HepG2 (cell line): ENCODE data around the gene ZNF222. TPM values are rescaled to one million over a fixed set of nuclear protein-coding genes. Genes with fewer than 3 reads are reported as not detected.

Experiments
- ATAC-seq: fragments of 200-7000 bp; cut with Tn5 transposase; 3 replicates; pipeline ENCODE4 v1.9.1; 2020; ENCODE audit warnings: mild to moderate bottlenecking, moderate library complexity
- BruUV-seq: library from RNA; stranded (reverse); fragments of 400-500 nt; replicated peaks from 2 replicates; lab custom pipeline; 2021; lab: Mats Ljungman, UMichigan
- CTCF ChIA-PET: fragments of 300-600 bp; formaldehyde crosslinking; extraction: SDS; loops from one replicate; lab custom pipeline; 2021; ENCODE audit warnings: low total read pairs, inconsistent platforms, low intra/inter-chr PET ratio; lab: Yijun Ruan, JAX
- POLR2A ChIA-PET: fragments of 350-600 bp; sonication (Branson Sonifier 250); formaldehyde crosslinking; loops from one replicate; lab custom pipeline; 2020; ENCODE audit warnings: antibody characterized with exemption, inconsistent platforms; lab: Yijun Ruan, JAX
- DNase-seq: peaks from one replicate; pipeline ENCODE4 v3.0.0-alpha.2; 2015; ENCODE audit warnings: low spot score
- FAIRE-seq: peaks from 3 replicates; lab custom pipeline; 2011; peaks lifted over from hg19 to GRCh38; lab: Jason Lieb, UNC
- H2AFZ ChIP-seq: one replicate; pipeline ENCODE4 v1.6.1; 2011; ENCODE audit warnings: low read length, inconsistent platforms
- H3K27ac ChIP-seq: fragments of 300-600 bp; 3 replicates; pipeline ENCODE4 v1.8.0; 2011; ENCODE audit warnings: mixed run types, mild to moderate bottlenecking, mixed read lengths, low read length, inconsistent platforms; ENCODE audit not compliant: insufficient read depth; ENCODE audit errors: extremely low read length
- H3K27me3 ChIP-seq, 2 experiments: fragments of 200-600 bp in 1 of 2; 2 replicates in 1 of 2; 3 replicates in 1 of 2; pipeline versions ENCODE4 v1.6.0 to v1.8.0; 2011; ENCODE audit warnings: low read length in 2 of 2, mild to moderate bottlenecking in 2 of 2, moderate library complexity in 2 of 2, inconsistent platforms in 1 of 2; ENCODE audit not compliant: insufficient read depth in 2 of 2, control insufficient read depth in 1 of 2
- H3K36me3 ChIP-seq, 2 experiments: fragments of 200-600 bp in 1 of 2; replicated peaks in 1 of 2; 2 replicates in 1 of 2; 3 replicates in 1 of 2; pipeline versions ENCODE4 v1.5.1 to v1.8.0; 2011; ENCODE audit warnings: low read length in 2 of 2, inconsistent platforms in 1 of 2; ENCODE audit not compliant: insufficient read depth in 2 of 2, control insufficient read depth in 1 of 2
- H3K4me1 ChIP-seq: 2 replicates; pipeline ENCODE4 v1.5.1; 2012; ENCODE audit warnings: low read length, inconsistent platforms; ENCODE audit not compliant: insufficient read depth
- H3K4me2 ChIP-seq: 2 replicates; pipeline ENCODE4 v1.6.0; 2011; ENCODE audit warnings: low read depth, low read length, inconsistent platforms
- H3K4me3 ChIP-seq, 3 experiments: fragments of 200-600 bp in 1 of 3; sonication (generic), shearing (Covaris generic) in 1 of 3; replicated peaks in 1 of 3; 2 replicates each; pipeline ENCODE4 v1.5.1; 2011 to 2016; ENCODE audit warnings: low read length in 3 of 3, inconsistent platforms in 2 of 3, low read depth in 2 of 3, mild to moderate bottlenecking in 2 of 3, control low read depth in 1 of 3, mixed read lengths in 1 of 3; ENCODE audit not compliant: insufficient read depth in 1 of 3
- H3K79me2 ChIP-seq: one replicate; pipeline ENCODE4 v1.6.1; 2011; ENCODE audit warnings: low read length, inconsistent platforms; ENCODE audit not compliant: insufficient read depth
- H3K9ac ChIP-seq: 2 replicates; pipeline ENCODE4 v1.6.0; 2011; ENCODE audit warnings: mild to moderate bottlenecking, low read depth, low read length, inconsistent platforms; ENCODE audit not compliant: insufficient read depth
- H3K9me3 ChIP-seq: 2 replicates; pipeline ENCODE4 v1.5.1; 2012; ENCODE audit warnings: mild to moderate bottlenecking, low read length
- H4K20me1 ChIP-seq: 2 replicates; pipeline ENCODE4 v1.6.0; 2011; ENCODE audit warnings: inconsistent platforms, mild to moderate bottlenecking, low read length, moderate library complexity; ENCODE audit not compliant: insufficient read depth
- ARID3A ChIP-seq: IDR thresholded peaks from 2 replicates; pipeline ENCODE4 v1.6.1; 2012; ENCODE audit warnings: low read depth, low read length, improper control_type of control experiment
- ARNT ChIP-seq: fragments of 450-650 bp; IDR thresholded peaks from 2 replicates; pipeline ENCODE4 v1.6.1; 2017
- CBX5 ChIP-seq: sonication (generic); formaldehyde crosslinking; IDR thresholded peaks from 2 replicates; pipeline ENCODE4 v1.4.0; 2020; ENCODE audit warnings: missing genetic modification reagents, borderline replicate concordance
- FIP1L1 ChIP-seq: fragments of 200-400 bp; formaldehyde crosslinking; IDR thresholded peaks from 2 replicates; pipeline ENCODE4 v1.6.1; 2018; ENCODE audit warnings: low read depth, mild to moderate bottlenecking, low read length, moderate library complexity, borderline replicate concordance; ENCODE audit not compliant: insufficient read depth
- KAT7 ChIP-seq: IDR thresholded peaks from 2 replicates; pipeline ENCODE4 v1.6.1; 2018; ENCODE audit warnings: borderline replicate concordance, missing compliant biosample characterization
- PAXIP1 ChIP-seq: sonication (generic); formaldehyde crosslinking; conservative IDR thresholded peaks from 2 replicates; pipeline ENCODE4 v1.4.0; 2020; ENCODE audit warnings: mild to moderate bottlenecking, missing genetic modification reagents, moderate library complexity
- ZNF446 ChIP-seq: sonication (generic); formaldehyde crosslinking; IDR thresholded peaks from 2 replicates; pipeline ENCODE4 v1.5.0; 2020; ENCODE audit warnings: mild to moderate bottlenecking, missing genetic modification reagents
- WGBS: methylation state at CpG from one replicate; pipeline ENCODE4 v1.1.6; 2017; ENCODE audit warnings: low lambda C conversion rate; 5-methylcytosine and 5-hydroxymethylcytosine counted together
- in situ Hi-C: cut with HindIII; loops from 2 replicates; pipeline ENCODE4 v1.10.0; 2017; ENCODE audit warnings: low pct_unique_long_range_greater_than_20kb; ENCODE audit not compliant: extremely low pct_ligation_motif_present
- intact Hi-C: fragments of 100-400 bp; cut with micrococcal nuclease; formaldehyde crosslinking; loops from one replicate; pipeline ENCODE4 v1.10.0; 2022; ENCODE audit not compliant: unreplicated experiment
- polyA plus RNA-seq, 8 experiments: library from polyadenylated mRNA; depleted of rRNA in 3 of 8; stranded (reverse) in 7 of 8; unstranded in 1 of 8; fragments of >200 nt; fragmentation: Illumina TruSeq in 4 of 8; extraction: Trizol in 4 of 8; gene quantifications; 2 replicates each; pipeline versions ENCODE4 v1.2.1 to v1.2.3, GENCODE V29; 2011 to 2016; ENCODE audit warnings: low read depth in 4 of 8, missing spikeins in 1 of 8, mixed read lengths in 1 of 8; ENCODE audit not compliant: insufficient read depth in 1 of 8
- total RNA-seq, 5 experiments: library from RNA; depleted of rRNA; stranded (reverse); fragments of >200 nt; fragmentation: Illumina TruSeq; extraction: Trizol; gene quantifications; 2 replicates each; pipeline ENCODE4 v1.2.3, GENCODE V29; 2016; ENCODE audit warnings: low read depth in 1 of 5
- TF ChIP-seq, protein P1 (sequence below): sonication (generic); IDR thresholded peaks from 2 replicates; pipeline ENCODE4 v1.6.1; 2016; ENCODE audit warnings: low read depth, borderline replicate concordance
- TF ChIP-seq, protein P2 (sequence below): sonication (generic); formaldehyde crosslinking; IDR thresholded peaks from 2 replicates; pipeline ENCODE4 v1.9.0; 2022; ENCODE audit warnings: low read depth, missing genetic modification reagents
- TF ChIP-seq, protein P3 (sequence below): sonication (generic); formaldehyde crosslinking; IDR thresholded peaks from 2 replicates; pipeline ENCODE4 v1.4.0; 2020; ENCODE audit warnings: missing genetic modification reagents
- TF ChIP-seq, protein P4 (sequence below): sonication (generic); formaldehyde crosslinking; IDR thresholded peaks from 2 replicates; pipeline ENCODE4 v1.8.1; 2022; ENCODE audit warnings: low read depth, mild to moderate bottlenecking, missing genetic modification reagents

Gene ZNF222
- total and polyA plus RNA-seq, 2 of the 13 experiments (the other 11 are each of a cell fraction or from before 2014, with no cell fraction given), result 2.2 to 6.2 TPM

DNA sequence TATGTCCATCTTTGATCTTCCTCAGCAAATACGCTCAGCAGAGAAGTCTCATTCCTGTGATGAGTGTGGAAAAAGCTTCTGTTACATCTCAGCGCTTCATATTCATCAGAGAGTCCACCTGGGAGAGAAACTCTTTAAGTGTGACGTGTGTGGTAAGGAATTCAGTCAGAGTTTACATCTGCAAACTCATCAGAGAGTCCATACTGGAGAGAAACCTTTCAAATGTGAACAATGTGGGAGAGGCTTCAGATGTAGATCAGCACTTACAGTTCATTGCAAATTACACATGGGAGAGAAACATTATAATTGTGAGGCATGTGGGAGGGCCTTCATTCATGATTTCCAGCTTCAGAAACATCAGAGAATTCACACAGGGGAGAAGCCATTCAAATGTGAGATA is 41.1 kb downstream of the ZNF222 start:
- in situ Hi-C loops (no loop called here), intact Hi-C loops (no loop called here)
- no peaks in the 10 kb centered on the region for H4K20me1 ChIP-seq
- no peak for ATAC-seq
- no peak overlapping the region for H3K9ac ChIP-seq
- H2AFZ ChIP-seq, result no peak overlapping the region
- peaks cover 7 to 23% of the 10 kb centered on the region in 2 experiments; a peak in 4 of 5 replicates for H3K36me3 ChIP-seq
- peaks cover 15% of the 10 kb centered on the region for H3K4me1 ChIP-seq
- H3K9me3 ChIP-seq, result no peaks in the 10 kb centered on the region
- no peaks in the 10 kb centered on the region for H3K27me3 ChIP-seq
- H3K79me2 ChIP-seq, result no peaks in the 10 kb centered on the region
- DNase-seq, result peak; percentile 42
- WGBS, result 51% methylated on average over 3 of the region's 3 CpGs
- no TSS peak for BruUV-seq
- no peak overlapping the region for H3K27ac ChIP-seq
- no peak for FAIRE-seq
- CTCF ChIA-PET, result no interaction called here
- H3K4me2 ChIP-seq, result no peak overlapping the region
- no peak overlapping the region for H3K4me3 ChIP-seq
- POLR2A ChIA-PET, result no interaction called here
- no peak for TF ChIP-seq ARNT
- no peak for TF ChIP-seq ZNF446 (CRISPR knock-in tag)
- TF ChIP-seq, protein P1, sequence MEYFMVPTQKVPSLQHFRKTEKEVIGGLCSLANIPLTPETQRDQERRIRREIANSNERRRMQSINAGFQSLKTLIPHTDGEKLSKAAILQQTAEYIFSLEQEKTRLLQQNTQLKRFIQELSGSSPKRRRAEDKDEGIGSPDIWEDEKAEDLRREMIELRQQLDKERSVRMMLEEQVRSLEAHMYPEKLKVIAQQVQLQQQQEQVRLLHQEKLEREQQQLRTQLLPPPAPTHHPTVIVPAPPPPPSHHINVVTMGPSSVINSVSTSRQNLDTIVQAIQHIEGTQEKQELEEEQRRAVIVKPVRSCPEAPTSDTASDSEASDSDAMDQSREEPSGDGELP, result no peak
- TF ChIP-seq, protein P2, sequence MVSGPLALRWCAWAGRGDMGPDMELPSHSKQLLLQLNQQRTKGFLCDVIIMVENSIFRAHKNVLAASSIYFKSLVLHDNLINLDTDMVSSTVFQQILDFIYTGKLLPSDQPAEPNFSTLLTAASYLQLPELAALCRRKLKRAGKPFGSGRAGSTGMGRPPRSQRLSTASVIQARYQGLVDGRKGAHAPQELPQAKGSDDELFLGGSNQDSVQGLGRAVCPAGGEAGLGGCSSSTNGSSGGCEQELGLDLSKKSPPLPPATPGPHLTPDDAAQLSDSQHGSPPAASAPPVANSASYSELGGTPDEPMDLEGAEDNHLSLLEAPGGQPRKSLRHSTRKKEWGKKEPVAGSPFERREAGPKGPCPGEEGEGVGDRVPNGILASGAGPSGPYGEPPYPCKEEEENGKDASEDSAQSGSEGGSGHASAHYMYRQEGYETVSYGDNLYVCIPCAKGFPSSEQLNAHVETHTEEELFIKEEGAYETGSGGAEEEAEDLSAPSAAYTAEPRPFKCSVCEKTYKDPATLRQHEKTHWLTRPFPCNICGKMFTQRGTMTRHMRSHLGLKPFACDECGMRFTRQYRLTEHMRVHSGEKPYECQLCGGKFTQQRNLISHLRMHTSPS, result no peak
- TF ChIP-seq CBX5 (CRISPR knock-in tag), result no peak
- no peak for TF ChIP-seq FIP1L1
- no peak for TF ChIP-seq PAXIP1 (CRISPR knock-in tag)
- TF ChIP-seq, protein P3, sequence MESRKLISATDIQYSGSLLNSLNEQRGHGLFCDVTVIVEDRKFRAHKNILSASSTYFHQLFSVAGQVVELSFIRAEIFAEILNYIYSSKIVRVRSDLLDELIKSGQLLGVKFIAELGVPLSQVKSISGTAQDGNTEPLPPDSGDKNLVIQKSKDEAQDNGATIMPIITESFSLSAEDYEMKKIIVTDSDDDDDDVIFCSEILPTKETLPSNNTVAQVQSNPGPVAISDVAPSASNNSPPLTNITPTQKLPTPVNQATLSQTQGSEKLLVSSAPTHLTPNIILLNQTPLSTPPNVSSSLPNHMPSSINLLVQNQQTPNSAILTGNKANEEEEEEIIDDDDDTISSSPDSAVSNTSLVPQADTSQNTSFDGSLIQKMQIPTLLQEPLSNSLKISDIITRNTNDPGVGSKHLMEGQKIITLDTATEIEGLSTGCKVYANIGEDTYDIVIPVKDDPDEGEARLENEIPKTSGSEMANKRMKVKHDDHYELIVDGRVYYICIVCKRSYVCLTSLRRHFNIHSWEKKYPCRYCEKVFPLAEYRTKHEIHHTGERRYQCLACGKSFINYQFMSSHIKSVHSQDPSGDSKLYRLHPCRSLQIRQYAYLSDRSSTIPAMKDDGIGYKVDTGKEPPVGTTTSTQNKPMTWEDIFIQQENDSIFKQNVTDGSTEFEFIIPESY (CRISPR knock-in tag), result no peak
- TF ChIP-seq KAT7 (CRISPR knock-in tag), result no peak
- no peak for TF ChIP-seq ARID3A
- TF ChIP-seq, protein P4, sequence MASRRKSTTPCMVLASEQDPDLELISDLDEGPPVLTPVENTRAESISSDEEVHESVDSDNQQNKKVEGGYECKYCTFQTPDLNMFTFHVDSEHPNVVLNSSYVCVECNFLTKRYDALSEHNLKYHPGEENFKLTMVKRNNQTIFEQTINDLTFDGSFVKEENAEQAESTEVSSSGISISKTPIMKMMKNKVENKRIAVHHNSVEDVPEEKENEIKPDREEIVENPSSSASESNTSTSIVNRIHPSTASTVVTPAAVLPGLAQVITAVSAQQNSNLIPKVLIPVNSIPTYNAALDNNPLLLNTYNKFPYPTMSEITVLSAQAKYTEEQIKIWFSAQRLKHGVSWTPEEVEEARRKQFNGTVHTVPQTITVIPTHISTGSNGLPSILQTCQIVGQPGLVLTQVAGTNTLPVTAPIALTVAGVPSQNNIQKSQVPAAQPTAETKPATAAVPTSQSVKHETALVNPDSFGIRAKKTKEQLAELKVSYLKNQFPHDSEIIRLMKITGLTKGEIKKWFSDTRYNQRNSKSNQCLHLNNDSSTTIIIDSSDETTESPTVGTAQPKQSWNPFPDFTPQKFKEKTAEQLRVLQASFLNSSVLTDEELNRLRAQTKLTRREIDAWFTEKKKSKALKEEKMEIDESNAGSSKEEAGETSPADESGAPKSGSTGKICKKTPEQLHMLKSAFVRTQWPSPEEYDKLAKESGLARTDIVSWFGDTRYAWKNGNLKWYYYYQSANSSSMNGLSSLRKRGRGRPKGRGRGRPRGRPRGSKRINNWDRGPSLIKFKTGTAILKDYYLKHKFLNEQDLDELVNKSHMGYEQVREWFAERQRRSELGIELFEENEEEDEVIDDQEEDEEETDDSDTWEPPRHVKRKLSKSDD (CRISPR knock-in tag), result no peak
